Astrocyte (in vitro differentiated cells and primary cell): ENCODE measurements around the gene FHL2. TPM values are rescaled to one million over a fixed set of nuclear protein-coding genes. Genes with fewer than 3 reads are reported as not detected.

ENCODE experiments used
- DNase-seq: peaks from one replicate; pipeline ENCODE4 v3.0.0-alpha.2; 2010; ENCODE audit warnings: low read depth
- FAIRE-seq: peaks from 2 replicates; lab custom pipeline; 2011; peaks lifted over from hg19 to GRCh38; lab: Jason Lieb, UNC
- H2AFZ ChIP-seq: 2 replicates; pipeline ENCODE4 v1.6.0; 2012; ENCODE audit warnings: low read depth, low read length, inconsistent platforms
- H3K27ac ChIP-seq: 2 replicates; pipeline ENCODE4 v1.5.1; 2011; ENCODE audit warnings: low read depth, low read length, inconsistent platforms
- H3K27me3 ChIP-seq: 2 replicates; pipeline ENCODE4 v1.6.0; 2011; ENCODE audit warnings: low read length, inconsistent platforms; ENCODE audit not compliant: insufficient read depth
- H3K36me3 ChIP-seq: 2 replicates; pipeline ENCODE4 v1.5.1; 2011; ENCODE audit warnings: low read length, inconsistent platforms; ENCODE audit not compliant: insufficient read depth
- H3K4me1 ChIP-seq: 2 replicates; pipeline ENCODE4 v1.5.1; 2011; ENCODE audit warnings: low read length, inconsistent platforms; ENCODE audit not compliant: insufficient read depth
- H3K4me2 ChIP-seq: 2 replicates; pipeline ENCODE4 v1.6.0; 2012; ENCODE audit warnings: low read length, inconsistent platforms
- H3K4me3 ChIP-seq: 2 replicates; pipeline ENCODE4 v1.5.1; 2011; ENCODE audit warnings: low read depth, mild to moderate bottlenecking, low read length, inconsistent platforms; ENCODE audit not compliant: insufficient read depth
- H3K79me2 ChIP-seq: 2 replicates; pipeline ENCODE4 v1.6.0; 2012; ENCODE audit warnings: mild to moderate bottlenecking, low read length, inconsistent platforms; ENCODE audit not compliant: insufficient read depth
- H3K9ac ChIP-seq: 2 replicates; pipeline ENCODE4 v1.6.0; 2012; ENCODE audit warnings: mild to moderate bottlenecking, low read length, inconsistent platforms
- H3K9me3 ChIP-seq: 2 replicates; pipeline ENCODE4 v1.5.1; 2012; ENCODE audit warnings: low read depth, mild to moderate bottlenecking, low read length, inconsistent platforms; ENCODE audit not compliant: insufficient read depth
- H4K20me1 ChIP-seq: 2 replicates; pipeline ENCODE4 v1.6.0; 2012; ENCODE audit warnings: low read length, inconsistent platforms; ENCODE audit not compliant: insufficient read depth
- H3K27ac Mint-ChIP-seq: one replicate; pipeline ENCODE4 v1.8.0; 2021; ENCODE audit warnings: mild to moderate bottlenecking, mixed read lengths; ENCODE audit not compliant: unreplicated experiment
- H3K27me3 Mint-ChIP-seq: one replicate; pipeline ENCODE4 v1.8.0; 2021; ENCODE audit warnings: low read depth, mixed read lengths; ENCODE audit not compliant: unreplicated experiment
- H3K36me3 Mint-ChIP-seq: one replicate; pipeline ENCODE4 v1.8.0; 2021; ENCODE audit warnings: low read depth, mixed read lengths; ENCODE audit not compliant: unreplicated experiment
- H3K4me1 Mint-ChIP-seq: one replicate; pipeline ENCODE4 v1.8.0; 2021; ENCODE audit warnings: low read depth, mixed read lengths; ENCODE audit not compliant: unreplicated experiment
- H3K4me3 Mint-ChIP-seq: one replicate; pipeline ENCODE4 v1.8.0; 2021; ENCODE audit warnings: mild to moderate bottlenecking, moderate library complexity, mixed read lengths; ENCODE audit not compliant: unreplicated experiment
- H3K9me3 Mint-ChIP-seq: one replicate; pipeline ENCODE4 v1.8.0; 2021; ENCODE audit warnings: mild to moderate bottlenecking, mixed read lengths; ENCODE audit not compliant: unreplicated experiment
- EZH2 ChIP-seq: IDR thresholded peaks from 2 replicates; pipeline ENCODE4 v1.6.1; 2012; ENCODE audit warnings: mild to moderate bottlenecking, low read length, inconsistent platforms; ENCODE audit not compliant: insufficient read depth
- total RNA-seq: library from RNA; stranded (reverse); gene quantifications from 2 replicates; pipeline ENCODE4 v1.2.1, GENCODE V29; 2021
- TF ChIP-seq, protein P1 (sequence below): IDR thresholded peaks from 2 replicates; pipeline ENCODE4 v1.5.1; 2011; ENCODE audit warnings: low read depth, mild to moderate bottlenecking, inconsistent platforms, low read length, moderate library complexity; ENCODE audit not compliant: insufficient read depth

Gene FHL2
- total RNA-seq, 1 donor from 2014 or later = 104 TPM

DNA sequence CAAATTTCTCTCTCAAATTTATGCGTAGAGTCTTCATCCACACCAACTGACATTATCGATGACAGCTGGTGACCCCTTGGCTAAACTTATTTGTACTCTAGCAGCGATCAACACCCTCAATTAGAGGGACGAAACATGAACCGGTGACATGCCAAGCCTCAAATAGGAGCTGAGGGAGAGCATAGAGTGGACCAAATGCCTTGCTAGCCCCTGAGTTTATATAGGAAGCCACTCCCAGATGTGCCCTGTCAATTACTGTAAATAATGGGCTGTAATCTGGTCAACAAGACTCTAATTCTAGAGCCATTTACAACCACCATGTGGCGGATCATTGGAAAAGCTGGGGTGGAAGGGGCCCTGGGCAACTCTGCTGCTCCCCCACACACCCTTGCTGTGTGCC, 47.6 kb upstream of the FHL2 start:
- Histone ChIP-seq H3K36me3 (no peaks in the 10 kb centered on the region), H3K9me3 (no peaks in the 10 kb centered on the region), H3K27ac (no peak overlapping the region), H3K4me2 (no peak overlapping the region), H3K79me2 (no peaks in the 10 kb centered on the region), H3K27me3 (peaks cover 2% of the 10 kb centered on the region), H2AFZ (no peak overlapping the region), H3K4me1 (peaks cover 10% of the 10 kb centered on the region), H3K9ac (no peak overlapping the region), H4K20me1 (no peaks in the 10 kb centered on the region), H3K4me3 (no peak overlapping the region)
- TF ChIP-seq EZH2 = no peak
- TF ChIP-seq, protein P1, sequence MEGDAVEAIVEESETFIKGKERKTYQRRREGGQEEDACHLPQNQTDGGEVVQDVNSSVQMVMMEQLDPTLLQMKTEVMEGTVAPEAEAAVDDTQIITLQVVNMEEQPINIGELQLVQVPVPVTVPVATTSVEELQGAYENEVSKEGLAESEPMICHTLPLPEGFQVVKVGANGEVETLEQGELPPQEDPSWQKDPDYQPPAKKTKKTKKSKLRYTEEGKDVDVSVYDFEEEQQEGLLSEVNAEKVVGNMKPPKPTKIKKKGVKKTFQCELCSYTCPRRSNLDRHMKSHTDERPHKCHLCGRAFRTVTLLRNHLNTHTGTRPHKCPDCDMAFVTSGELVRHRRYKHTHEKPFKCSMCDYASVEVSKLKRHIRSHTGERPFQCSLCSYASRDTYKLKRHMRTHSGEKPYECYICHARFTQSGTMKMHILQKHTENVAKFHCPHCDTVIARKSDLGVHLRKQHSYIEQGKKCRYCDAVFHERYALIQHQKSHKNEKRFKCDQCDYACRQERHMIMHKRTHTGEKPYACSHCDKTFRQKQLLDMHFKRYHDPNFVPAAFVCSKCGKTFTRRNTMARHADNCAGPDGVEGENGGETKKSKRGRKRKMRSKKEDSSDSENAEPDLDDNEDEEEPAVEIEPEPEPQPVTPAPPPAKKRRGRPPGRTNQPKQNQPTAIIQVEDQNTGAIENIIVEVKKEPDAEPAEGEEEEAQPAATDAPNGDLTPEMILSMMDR = no peak
- Mint-ChIP-seq H3K4me3 (no peak overlapping the region), H3K4me1 (peaks cover 29% of the 10 kb centered on the region), H3K27me3 (no peaks in the 10 kb centered on the region), H3K27ac (peak overlapping the region; percentile 53), H3K9me3 (no peaks in the 10 kb centered on the region), H3K36me3 (no peaks in the 10 kb centered on the region)
- FAIRE-seq (no peak), DNase-seq (no peak)

DNA sequence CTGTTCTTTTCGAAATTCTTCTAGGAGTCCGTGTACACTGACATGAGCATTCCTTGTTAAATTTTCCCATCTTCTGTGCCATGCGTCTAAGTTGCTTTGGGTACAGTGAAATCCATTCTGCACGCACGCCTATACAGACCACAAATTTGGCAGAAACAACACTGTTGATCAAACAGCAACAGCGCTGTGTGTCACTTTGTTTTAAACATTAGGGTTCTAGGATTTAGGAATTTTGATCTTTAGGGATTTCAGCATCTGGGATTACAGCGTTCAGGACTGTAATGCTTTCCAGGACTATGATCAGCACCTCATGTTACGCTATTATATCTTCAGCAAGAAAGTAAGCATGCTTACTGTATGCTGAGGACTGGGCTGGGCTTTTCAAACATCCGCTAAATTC, 47.1 kb upstream of the FHL2 start:
- Histone ChIP-seq H3K36me3 (no peaks in the 10 kb centered on the region), H3K9ac (no peak overlapping the region), H3K79me2 (no peaks in the 10 kb centered on the region), H3K27ac (no peak overlapping the region), H3K4me3 (no peak overlapping the region), H3K4me2 (no peak overlapping the region), H2AFZ (no peak overlapping the region), H3K4me1 (peaks cover 10% of the 10 kb centered on the region), H4K20me1 (no peaks in the 10 kb centered on the region), H3K27me3 (peaks cover 2% of the 10 kb centered on the region), H3K9me3 (no peaks in the 10 kb centered on the region)
- Mint-ChIP-seq H3K27me3 (no peaks in the 10 kb centered on the region), H3K4me1 (peaks cover 31% of the 10 kb centered on the region), H3K4me3 (no peak overlapping the region), H3K9me3 (no peaks in the 10 kb centered on the region), H3K27ac (no peak overlapping the region), H3K36me3 (no peaks in the 10 kb centered on the region)
- no peak for FAIRE-seq
- TF ChIP-seq EZH2 = no peak
- TF ChIP-seq, protein P1 = no peak
- DNase-seq = no peak

DNA sequence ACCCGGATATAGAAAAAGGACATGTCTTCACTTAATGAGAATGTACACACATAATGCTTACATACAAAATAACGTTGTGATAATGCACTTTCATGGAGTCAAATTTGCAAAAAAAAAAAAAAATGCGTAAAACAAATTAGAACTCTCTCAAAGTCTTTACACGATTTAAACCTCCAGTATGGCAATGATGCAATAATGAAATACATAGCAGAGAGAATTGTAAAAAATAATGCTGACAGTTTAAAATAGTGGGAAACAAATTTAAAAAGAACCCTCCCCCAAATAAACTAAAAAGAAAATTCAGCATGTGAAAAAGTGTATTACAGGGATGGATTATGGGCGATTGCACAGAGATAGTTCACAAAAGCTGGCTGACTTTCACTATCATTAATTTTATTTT, 46.6 kb upstream of the FHL2 start:
- Histone ChIP-seq H3K27ac (no peak overlapping the region), H4K20me1 (no peaks in the 10 kb centered on the region), H3K9ac (no peak overlapping the region), H2AFZ (no peak overlapping the region), H3K4me1 (peaks cover 10% of the 10 kb centered on the region), H3K4me2 (no peak overlapping the region), H3K9me3 (no peaks in the 10 kb centered on the region), H3K27me3 (peaks cover 2% of the 10 kb centered on the region), H3K36me3 (no peaks in the 10 kb centered on the region), H3K79me2 (no peaks in the 10 kb centered on the region), H3K4me3 (no peak overlapping the region)
- Mint-ChIP-seq H3K27me3 (no peaks in the 10 kb centered on the region), H3K27ac (no peak overlapping the region), H3K4me3 (no peak overlapping the region), H3K9me3 (no peaks in the 10 kb centered on the region), H3K4me1 (peaks cover 31% of the 10 kb centered on the region), H3K36me3 (no peaks in the 10 kb centered on the region)
- TF ChIP-seq, protein P1 = no peak
- no peak for TF ChIP-seq EZH2
- FAIRE-seq (no peak), DNase-seq (no peak)
